T-helper 2 cell (primary cell): ENCODE measurements around the gene MIPOL1.
A peak's percentile ranks its signal among the peaks of the same experiment; 100 is the strongest.
"Not testable (repeated sequence)": the region's sequence is repeated elsewhere in the genome, so short reads cannot be mapped to it uniquely, and the experiment has no call there.

Experiments used
- DNase-seq, 5 experiments: peaks; one replicate each; pipeline versions ENCODE4 v3.0.0 to v3.0.0-alpha.2; 2012 to 2022

Gene MIPOL1

DNA sequence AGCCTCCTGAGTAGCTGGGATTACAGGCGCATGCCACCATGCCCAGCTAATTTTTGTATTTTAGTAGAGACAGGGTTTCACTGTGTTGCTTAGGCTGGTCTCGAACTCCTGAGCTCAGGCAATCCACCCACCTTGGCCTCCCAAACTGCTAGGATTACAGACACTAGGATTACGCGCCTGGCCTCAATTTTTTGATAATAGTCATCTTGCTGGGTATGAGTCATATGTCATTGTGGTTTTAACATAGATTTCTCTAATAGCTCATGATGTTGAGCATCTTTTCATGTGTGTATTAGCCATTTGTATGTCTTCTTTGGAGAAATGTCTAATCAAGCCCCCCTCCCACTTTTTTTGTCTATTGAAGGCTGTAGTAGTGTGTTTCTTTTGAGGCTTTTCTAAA lies 38.3 kb downstream of the MIPOL1 start:
- not testable (repeated sequence) for DNase-seq

- no peak for DNase-seq
Observed at GRCh38 chr14:37237094-37237493, 39.4 kb downstream of the MIPOL1 start.

GRCh38 chr14:37237735-37238200 lies 40.0 kb downstream of the MIPOL1 start:
- DNase-seq, result no peak

DNA sequence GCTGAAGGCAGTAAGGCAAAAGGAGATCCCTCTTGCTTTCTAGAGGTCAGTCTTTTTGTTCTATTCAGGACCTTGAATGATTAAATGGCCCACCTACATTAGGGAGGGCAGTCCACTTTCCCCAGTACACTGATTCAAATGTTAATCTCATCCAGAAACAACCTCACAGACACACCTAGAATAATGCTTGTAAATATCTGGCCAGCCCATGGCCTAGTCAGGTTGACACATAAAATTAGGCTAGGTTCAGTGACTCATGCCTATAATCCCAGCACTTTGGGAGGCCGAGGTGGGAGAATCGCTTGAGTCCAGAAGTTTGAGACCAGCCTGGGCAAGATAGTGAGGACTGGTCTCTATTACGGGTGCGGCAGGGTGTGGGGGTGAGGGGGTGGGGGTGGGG lies 43.5 kb downstream of the MIPOL1 start:
- DNase-seq, result no peak

DNA sequence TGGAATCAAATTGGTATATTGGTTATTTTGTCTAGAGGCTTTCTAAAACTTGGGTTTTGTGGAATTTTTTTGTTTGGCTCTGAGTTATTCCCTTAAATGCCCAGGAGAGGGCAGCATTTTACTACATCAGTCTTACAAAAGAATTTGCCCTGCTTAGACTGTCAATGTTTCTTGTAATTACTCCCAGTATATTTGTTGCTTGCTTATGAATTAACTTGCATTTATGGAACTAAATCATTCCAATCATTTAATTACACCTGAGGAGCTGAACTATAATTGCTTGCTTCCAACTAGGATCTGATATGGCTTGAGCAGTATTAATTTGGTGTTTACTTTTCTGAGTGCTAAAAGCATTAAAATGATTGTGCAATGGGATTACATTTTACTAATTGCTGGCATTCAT lies 48.7 kb downstream of the MIPOL1 start:
- DNase-seq, result peak in 1 of 5 experiments; percentile 19

GRCh38 chr14:37247791-37248461 lies 50.2 kb downstream of the MIPOL1 start:
- DNase-seq, result no peak

DNA sequence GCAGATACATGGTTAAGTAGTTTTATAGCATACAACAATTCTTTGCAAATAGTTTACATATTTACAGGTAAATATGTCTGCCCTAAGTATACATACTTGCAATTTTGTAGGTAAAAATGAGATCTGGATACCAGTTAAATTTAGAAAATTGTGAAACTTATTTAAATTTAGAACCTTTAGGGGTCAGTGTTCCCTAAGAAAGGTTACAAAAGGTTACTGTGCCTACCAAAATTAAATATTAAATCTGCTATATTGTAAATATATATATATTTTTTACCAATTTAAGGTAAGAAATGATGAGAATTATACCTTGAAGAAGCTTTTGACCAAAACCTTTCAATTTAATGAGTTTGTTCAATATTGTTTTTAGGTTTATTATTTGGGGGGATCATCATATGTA lies 54.0 kb downstream of the MIPOL1 start:
- DNase-seq, result no peak

GRCh38 chr14:37252434-37252833 lies 54.7 kb downstream of the MIPOL1 start:
- DNase-seq, result no peak

DNA sequence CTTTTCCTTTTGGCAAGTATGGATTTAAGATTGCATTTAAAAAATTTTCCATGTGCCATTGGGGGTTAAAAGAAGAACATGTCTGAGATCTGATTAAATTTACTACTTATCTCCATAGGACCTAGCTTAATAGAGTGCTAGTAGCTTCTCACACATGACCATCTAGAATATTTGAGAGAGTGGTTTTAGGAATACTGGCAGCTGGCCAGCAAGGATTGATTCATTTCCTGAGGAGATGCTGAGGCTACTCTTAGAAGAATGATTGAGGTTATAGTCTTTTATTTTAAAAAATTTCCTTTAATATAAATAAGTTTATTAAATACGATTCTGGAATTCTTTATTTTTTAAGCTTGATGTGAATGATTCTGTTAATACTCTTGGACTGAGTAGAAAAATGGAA lies 56.2 kb downstream of the MIPOL1 start:
- DNase-seq, result no peak

- DNase-seq, result no peak
Observed at GRCh38 chr14:37254411-37254947, 56.7 kb downstream of the MIPOL1 start.

GRCh38 chr14:37257501-37258070 lies 59.8 kb downstream of the MIPOL1 start:
- no peak for DNase-seq

DNA sequence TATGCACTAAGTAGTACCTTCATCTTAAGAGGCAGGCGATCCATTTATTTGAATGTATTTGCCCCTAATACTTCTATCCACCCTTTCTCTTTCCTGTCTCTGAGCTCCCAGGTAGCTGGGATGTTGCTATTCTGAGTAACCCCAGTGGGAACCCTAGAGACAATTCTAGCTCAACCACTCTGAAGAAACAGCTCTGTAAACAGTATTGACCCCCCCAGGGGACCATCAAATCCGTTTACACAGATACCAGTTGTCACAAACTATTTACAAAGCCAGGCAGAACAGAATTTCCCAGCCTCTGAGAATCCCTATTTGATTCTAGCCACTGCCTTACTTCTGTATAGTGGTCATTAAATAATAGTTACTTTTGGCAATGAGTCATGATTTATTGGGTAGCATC lies 64.9 kb downstream of the MIPOL1 start:
- no peak for DNase-seq

DNA sequence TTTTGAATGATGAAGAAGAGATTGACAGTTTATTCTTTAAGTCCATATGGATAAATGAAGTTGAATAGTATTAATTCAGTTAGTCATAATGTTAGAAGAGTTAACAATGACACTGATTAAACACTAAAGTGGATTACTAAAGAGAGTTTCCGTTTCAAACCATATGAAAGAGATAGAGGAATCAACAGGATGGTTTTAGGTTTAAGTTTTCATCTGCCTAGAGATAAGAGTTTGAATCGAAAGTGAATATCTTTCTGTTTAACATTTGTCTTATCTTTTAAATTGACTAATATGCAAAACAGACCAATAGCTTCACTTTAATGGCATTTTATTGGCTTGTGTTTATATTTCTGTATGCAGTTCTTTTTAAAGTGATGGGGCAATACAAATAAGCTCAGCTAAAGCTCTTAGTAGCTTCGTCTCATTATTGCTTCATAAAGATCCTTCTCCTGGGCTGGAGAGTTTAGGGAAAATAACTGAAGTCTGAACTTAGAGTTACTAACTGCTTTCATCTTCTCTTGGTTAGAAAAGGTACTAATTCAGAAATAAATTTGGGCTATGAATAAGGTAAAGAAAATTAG lies 66.0 kb downstream of the MIPOL1 start:
- peak in 1 of 5 experiments; percentile 10 for DNase-seq

DNA sequence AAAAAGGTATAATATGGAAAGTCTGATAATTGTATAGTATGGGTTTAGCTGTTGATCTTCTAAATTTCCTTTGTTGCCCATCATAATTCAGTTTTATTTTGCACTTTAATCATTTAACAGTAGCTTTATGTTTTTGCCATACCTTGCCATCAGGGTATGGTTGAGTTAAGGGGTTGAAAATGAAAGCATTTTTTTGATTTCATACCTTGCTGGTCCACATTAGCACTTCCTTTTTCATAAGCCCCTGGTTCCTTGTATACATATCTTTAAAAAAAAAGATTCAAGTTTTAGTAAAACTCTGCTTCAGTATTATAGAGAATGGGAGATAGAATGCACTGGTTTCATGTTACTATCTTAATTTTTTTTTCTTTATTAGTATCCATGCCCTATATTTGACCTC lies 71.1 kb downstream of the MIPOL1 start:
- no peak for DNase-seq

- DNase-seq, result no peak
Observed at GRCh38 chr14:37270629-37271028, 72.9 kb downstream of the MIPOL1 start.

DNA sequence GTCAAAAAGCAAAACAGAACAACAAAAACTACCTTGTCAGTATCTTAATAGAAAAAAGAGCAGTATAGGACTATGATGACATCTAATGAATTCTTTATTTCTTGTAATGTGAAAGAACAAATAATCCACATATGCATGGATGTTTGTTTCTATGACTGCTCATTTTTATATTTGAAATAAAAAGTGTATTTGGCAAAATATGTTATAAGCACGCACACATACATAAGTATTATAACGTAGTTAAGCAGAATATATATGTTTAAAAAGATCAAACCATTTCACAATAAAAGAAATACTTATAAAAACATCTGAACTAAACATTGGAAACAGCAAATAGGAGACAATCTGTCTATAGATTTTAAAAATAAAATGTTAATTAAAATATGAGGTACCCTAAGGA lies 74.8 kb downstream of the MIPOL1 start:
- no peak for DNase-seq

- no peak for DNase-seq
Observed at GRCh38 chr14:37274652-37275051, 76.9 kb downstream of the MIPOL1 start.

GRCh38 chr14:37275963-37276362 lies 78.2 kb downstream of the MIPOL1 start:
- no peak for DNase-seq

- DNase-seq, result no peak
Observed at GRCh38 chr14:37278636-37279538, 81.2 kb downstream of the MIPOL1 start.

- no peak for DNase-seq
Observed at GRCh38 chr14:37279818-37280217, 82.1 kb downstream of the MIPOL1 start.

GRCh38 chr14:37284760-37285159 lies 87.0 kb downstream of the MIPOL1 start:
- DNase-seq, result no peak

DNA sequence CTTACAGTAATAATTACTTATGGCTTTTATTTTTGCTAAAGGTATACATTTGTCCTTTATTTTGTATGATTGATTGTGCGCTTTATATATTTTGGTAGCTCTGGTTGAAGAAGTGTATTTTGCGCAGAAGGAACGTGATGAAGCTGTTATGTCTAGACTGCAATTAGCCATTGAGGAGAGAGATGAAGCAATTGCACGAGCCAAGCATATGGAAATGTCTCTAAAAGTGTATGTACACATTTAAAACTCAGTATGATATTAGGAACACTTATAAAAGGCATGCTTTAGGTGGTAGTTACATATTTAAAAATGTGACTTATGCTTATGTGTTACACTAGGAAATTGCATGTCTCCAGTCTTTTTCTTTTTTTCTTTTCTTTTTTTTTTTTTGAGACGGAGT lies 87.5 kb downstream of the MIPOL1 start:
- no peak for DNase-seq

GRCh38 chr14:37289688-37290087 lies 92.0 kb downstream of the MIPOL1 start:
- no peak for DNase-seq
